NOMO-1 (cell line): ENCODE results near the gene FAM193B.

ENCODE experiments used
- DNase-seq, 2 experiments: peaks; one replicate each; lab custom pipeline; 2025; ENCODE audit not compliant: unreplicated experiment in 2 of 2; lab: John Stamatoyannopoulos, UW

FAM193B gene

GRCh38 chr5:177472460-177473442 is 81.6 kb downstream of the FAM193B start:
- no peak for DNase-seq

DNA sequence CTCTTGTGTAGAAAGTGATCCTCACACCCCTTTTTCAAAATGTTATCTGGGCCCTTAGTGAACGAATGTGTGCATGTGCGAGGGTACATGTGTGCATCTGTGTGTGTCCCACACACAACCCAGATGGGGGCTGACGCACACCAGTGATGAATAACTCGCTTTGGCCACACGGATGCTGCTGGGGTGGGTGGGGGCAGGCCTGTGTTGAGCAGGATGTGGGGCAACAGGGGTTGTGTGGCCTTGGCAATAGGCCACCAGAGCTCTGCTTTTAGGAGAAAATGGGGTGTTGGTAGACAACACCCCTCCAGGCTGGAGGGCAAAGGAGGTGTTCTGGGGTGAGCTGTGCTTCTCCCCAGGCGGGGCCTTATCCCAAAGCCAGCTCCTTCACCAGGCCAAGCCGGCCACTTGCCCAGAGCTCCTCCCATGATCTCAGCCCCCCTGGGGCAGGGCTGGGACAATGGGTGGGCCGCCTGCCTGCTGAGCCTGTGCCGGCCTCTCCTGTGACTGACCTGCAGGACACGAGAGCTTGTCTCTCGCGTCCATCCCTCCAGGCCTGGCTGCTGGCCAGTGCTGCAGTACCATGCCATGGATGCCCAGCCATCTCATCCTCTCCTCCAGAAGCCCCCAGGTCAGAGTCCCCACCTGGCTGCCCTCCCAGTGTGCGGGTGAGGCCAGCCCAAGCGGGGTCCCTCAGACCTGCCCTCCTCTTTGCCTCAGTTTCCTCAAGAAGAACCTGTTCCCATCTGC is 82.6 kb downstream of the FAM193B start:
- DNase-seq, result no peak

DNA sequence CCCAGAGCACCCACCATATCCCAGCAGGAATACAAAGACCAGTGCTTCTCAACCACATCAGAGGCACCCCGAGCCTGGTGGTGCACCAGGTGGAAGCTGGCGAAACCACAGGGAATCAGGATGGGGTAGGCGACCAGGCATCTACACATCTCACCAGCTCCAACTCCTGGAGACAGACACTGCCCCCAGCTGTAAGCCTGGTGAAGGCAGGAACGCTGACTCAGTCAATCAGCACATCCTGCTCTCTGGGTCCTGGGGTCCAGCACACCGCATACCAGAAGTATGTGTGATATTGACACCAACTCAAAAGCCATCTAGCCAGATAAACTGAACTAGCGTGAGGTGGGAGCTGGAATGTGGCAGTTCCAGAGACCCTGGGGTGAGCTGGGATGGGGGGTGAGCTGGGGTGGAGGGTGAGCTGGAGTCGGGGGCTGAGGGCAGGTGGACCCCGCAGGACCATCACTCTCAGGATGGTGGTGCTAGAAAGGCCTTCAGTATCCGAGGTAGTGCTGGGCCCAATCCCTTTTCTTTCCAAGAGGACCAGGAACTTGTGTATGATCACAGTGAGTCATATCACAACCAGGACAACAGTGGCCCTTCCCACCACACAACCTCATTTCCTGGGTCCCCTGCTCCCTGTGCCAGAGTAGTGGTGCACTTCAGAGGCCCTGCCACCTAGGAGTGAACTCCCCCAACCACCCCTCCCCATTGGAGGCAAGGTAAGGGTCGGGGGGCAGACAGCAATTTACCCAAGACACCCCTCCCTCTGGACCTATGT is 83.4 kb downstream of the FAM193B start:
- no peak for DNase-seq
